Measurements from ENCODE around the gene SHISA8. TPM values are rescaled to one million over a fixed set of nuclear protein-coding genes. Genes with fewer than 3 reads are reported as not detected.

The SHISA8 gene
- polyA plus RNA-seq, 3 donors = not detected

DNA sequence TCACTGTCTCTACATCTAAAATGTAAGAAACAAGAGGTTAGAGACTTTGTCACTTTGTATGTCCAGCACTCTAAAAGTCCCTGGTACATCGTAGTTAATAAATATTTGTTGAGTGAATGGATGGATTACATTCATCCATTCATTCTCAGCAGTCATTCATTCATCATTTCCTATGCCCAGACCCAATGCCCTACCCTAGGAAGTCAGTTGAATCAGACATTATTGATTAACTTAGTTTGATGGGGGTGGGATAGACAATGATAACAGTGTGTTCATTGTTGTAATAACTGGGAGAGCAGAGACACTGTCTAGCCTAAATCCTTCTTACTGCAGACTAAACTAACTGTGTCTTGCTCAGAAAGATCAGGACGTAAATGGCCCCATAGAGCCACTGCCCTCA lies 33.3 kb upstream of the SHISA8 start:
- Histone ChIP-seq H3K9me3 (replicated peaks in 1 of 2; ENCODE audit: control insufficient read depth in 1 of 2, insufficient read depth in 1 of 2, low read length in 2 of 2) (no peaks in the 10 kb centered on the region), H4K20me1 (ENCODE audit: insufficient read depth, low read length) (no peaks in the 10 kb centered on the region), H3K4me2 (replicated peaks; ENCODE audit: extremely low read depth, low read length, poor library complexity, severe bottlenecking) (no peak overlapping the region), H3K27ac (ENCODE audit: low read depth in 1 of 2, low read length in 2 of 2) (no peak overlapping the region), H3K9ac (ENCODE audit: insufficient read depth, low read length, poor library complexity, severe bottlenecking) (no peak overlapping the region), H3K79me2 (ENCODE audit: insufficient read depth, low read length) (peaks cover 17% of the 10 kb centered on the region), H3K4me3 (replicated peaks in 1 of 3; ENCODE audit: low read depth in 2 of 3, low read length in 3 of 3) (no peak overlapping the region), H3K27me3 (ENCODE audit: control insufficient read depth in 2 of 2, insufficient read depth in 2 of 2, low read length in 2 of 2) (no peaks in the 10 kb centered on the region), H3K36me3 (replicated peaks in 1 of 2; ENCODE audit: control insufficient read depth in 1 of 2, insufficient read depth in 2 of 2, low read length in 2 of 2) (no peaks in the 10 kb centered on the region), H3K4me1 (ENCODE audit: control insufficient read depth in 1 of 2, insufficient read depth in 2 of 2, low read length in 2 of 2) (peaks cover 22 to 27% of the 10 kb centered on the region in 2 donors), H2AFZ (ENCODE audit: insufficient read depth, low read depth, low read length, poor library complexity, severe bottlenecking) (no peak overlapping the region)
- Mint-ChIP-seq H3K36me3 (peaks cover 3% of the 10 kb centered on the region in 2 donors), H3K27ac (no peak overlapping the region), H3K27me3 (ENCODE audit: low read depth in 3 of 3) (peaks cover 0 to 13% (median 2%) of the 10 kb centered on the region in 3 donors), H3K4me1 (peaks cover 24% of the 10 kb centered on the region), H3K4me3 (no peak overlapping the region), H3K9me3 (peaks cover 0 to 1% (median 0%) of the 10 kb centered on the region in 7 donors)
- DNase-seq = no peak
- intact Hi-C loops (cut with micrococcal nuclease) = no loop called here
- WGBS (ENCODE audit: insufficient coverage) = no CpG with 5 or more reads among the region's 2 CpGs
- TF ChIP-seq, protein P1, sequence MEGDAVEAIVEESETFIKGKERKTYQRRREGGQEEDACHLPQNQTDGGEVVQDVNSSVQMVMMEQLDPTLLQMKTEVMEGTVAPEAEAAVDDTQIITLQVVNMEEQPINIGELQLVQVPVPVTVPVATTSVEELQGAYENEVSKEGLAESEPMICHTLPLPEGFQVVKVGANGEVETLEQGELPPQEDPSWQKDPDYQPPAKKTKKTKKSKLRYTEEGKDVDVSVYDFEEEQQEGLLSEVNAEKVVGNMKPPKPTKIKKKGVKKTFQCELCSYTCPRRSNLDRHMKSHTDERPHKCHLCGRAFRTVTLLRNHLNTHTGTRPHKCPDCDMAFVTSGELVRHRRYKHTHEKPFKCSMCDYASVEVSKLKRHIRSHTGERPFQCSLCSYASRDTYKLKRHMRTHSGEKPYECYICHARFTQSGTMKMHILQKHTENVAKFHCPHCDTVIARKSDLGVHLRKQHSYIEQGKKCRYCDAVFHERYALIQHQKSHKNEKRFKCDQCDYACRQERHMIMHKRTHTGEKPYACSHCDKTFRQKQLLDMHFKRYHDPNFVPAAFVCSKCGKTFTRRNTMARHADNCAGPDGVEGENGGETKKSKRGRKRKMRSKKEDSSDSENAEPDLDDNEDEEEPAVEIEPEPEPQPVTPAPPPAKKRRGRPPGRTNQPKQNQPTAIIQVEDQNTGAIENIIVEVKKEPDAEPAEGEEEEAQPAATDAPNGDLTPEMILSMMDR (IDR thresholded peaks at IDR 0.05) = no peak

DNA sequence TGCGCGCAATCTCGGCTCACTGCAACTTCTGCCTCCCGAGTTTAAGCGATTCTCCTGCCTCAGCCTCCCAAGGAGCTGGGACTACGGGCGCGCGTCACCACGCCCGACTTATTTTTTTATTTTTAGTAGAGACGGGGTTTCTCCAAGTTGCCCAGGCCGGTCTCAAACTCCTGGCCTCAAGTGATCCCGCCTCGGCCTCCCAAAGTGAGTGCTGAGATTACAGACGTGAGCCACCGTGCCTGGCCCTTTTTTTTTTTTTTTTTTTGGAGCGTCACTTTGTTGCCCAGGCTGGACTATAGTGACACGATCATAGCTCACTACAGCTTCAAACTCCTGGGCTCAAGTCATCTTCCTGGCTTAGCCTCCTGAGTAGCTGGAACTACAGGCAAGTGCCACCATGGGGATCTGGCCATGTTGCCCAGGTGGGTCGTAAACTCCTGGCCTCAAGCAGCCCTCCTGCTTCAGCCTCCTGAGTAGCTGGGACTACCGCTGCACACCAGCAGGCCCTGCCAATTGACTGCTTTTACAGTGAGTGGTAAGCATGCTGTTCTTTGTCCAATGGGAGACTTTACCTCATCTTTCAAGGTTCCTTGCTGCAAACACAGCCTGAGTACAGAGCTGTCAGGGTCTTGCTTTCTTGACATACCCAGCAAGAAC lies 32.7 kb upstream of the SHISA8 start:
- peaks cover 24% of the 10 kb centered on the region for H3K4me1 Mint-ChIP-seq
- intact Hi-C loops (cut with micrococcal nuclease) = no loop called here
- H3K27ac ChIP-seq (ENCODE audit: low read depth in 1 of 2, low read length in 2 of 2) = peak overlapping the region in 1 of 2 donors; percentile 52

More for the DNA sequence above, 32.7 kb upstream of the SHISA8 start:
- no peaks in the 10 kb centered on the region for H3K27me3 ChIP-seq (ENCODE audit: control insufficient read depth in 2 of 2, insufficient read depth in 2 of 2, low read length in 2 of 2)
- peaks cover 0 to 12% (median 0%) of the 10 kb centered on the region in 3 donors for H3K27me3 Mint-ChIP-seq (ENCODE audit: low read depth in 3 of 3)
- H3K4me1 ChIP-seq (ENCODE audit: control insufficient read depth in 1 of 2, insufficient read depth in 2 of 2, low read length in 2 of 2) = peaks cover 22 to 27% of the 10 kb centered on the region in 2 donors
- TF ChIP-seq, protein P1 (IDR thresholded peaks at IDR 0.05) = no peak
- peaks cover 17% of the 10 kb centered on the region for H3K79me2 ChIP-seq (ENCODE audit: insufficient read depth, low read length)
- H3K4me3 Mint-ChIP-seq = peak overlapping the region; percentile 37 to 91
- H2AFZ ChIP-seq (ENCODE audit: insufficient read depth, low read depth, low read length, poor library complexity, severe bottlenecking) = peak overlapping the region; percentile 92
- H3K9me3 Mint-ChIP-seq = peaks cover 0 to 1% (median 0%) of the 10 kb centered on the region in 7 donors
- peak overlapping the region in 6 of 7 donors; percentile 18 to 94 (median 65) for H3K27ac Mint-ChIP-seq
- peaks cover 3 to 7% of the 10 kb centered on the region in 2 donors for H3K36me3 Mint-ChIP-seq
- H4K20me1 ChIP-seq (ENCODE audit: insufficient read depth, low read length) = no peaks in the 10 kb centered on the region
- H3K9ac ChIP-seq (ENCODE audit: insufficient read depth, low read length, poor library complexity, severe bottlenecking) = peak overlapping the region; percentile 55
- no peaks in the 10 kb centered on the region for H3K36me3 ChIP-seq (replicated peaks in 1 of 2; ENCODE audit: control insufficient read depth in 1 of 2, insufficient read depth in 2 of 2, low read length in 2 of 2)
- peak overlapping the region; percentile 57 to 96 (median 60) for H3K4me3 ChIP-seq (replicated peaks in 1 of 3; ENCODE audit: low read depth in 2 of 3, low read length in 3 of 3)
- no peak for DNase-seq
- H3K4me2 ChIP-seq (replicated peaks; ENCODE audit: extremely low read depth, low read length, poor library complexity, severe bottlenecking) = peak overlapping the region; percentile 99
- no peaks in the 10 kb centered on the region for H3K9me3 ChIP-seq (replicated peaks in 1 of 2; ENCODE audit: control insufficient read depth in 1 of 2, insufficient read depth in 1 of 2, low read length in 2 of 2)
- WGBS (ENCODE audit: insufficient coverage) = 67% methylated on average over 3 of the region's 21 CpGs

Data from CD14-positive monocyte (primary cell).